ENCODE results near the gene ZNF124.

Gene ZNF124

GRCh38 chr1:247113094-247113497 is 58.7 kb downstream of the ZNF124 start:
- DNase-seq (ENCODE audit: low spot score): no peak

- no peak for DNase-seq (ENCODE audit: low spot score)
Measured at GRCh38 chr1:247112479-247112781, 59.4 kb downstream of the ZNF124 start.

- no peak for DNase-seq (ENCODE audit: low spot score)
Measured at GRCh38 chr1:247111700-247112478, 59.9 kb downstream of the ZNF124 start.

GRCh38 chr1:247111259-247111699 is 60.5 kb downstream of the ZNF124 start:
- DNase-seq (ENCODE audit: low spot score): no peak

GRCh38 chr1:247110627-247111258 is 61.1 kb downstream of the ZNF124 start:
- DNase-seq (ENCODE audit: low spot score): no peak

- DNase-seq (ENCODE audit: low spot score): no peak
Measured at GRCh38 chr1:247107694-247108093, 64.1 kb downstream of the ZNF124 start.

- DNase-seq (ENCODE audit: low spot score): no peak
Measured at GRCh38 chr1:247105966-247106365, 65.9 kb downstream of the ZNF124 start.
